ENCODE results near the gene FER1L5.
"Not testable (repeated sequence)": the region's sequence is repeated elsewhere in the genome, so short reads cannot be mapped to it uniquely, and the experiment has no call there.

Gene FER1L5

GRCh38 chr2:96633641-96634040, 8.9 kb upstream of the FER1L5 start:
- FAIRE-seq: no peak
- no peak for DNase-seq (ENCODE audit: insufficient read length, low spot score)

GRCh38 chr2:96636551-96637171, 5.9 kb upstream of the FER1L5 start:
- DNase-seq (ENCODE audit: insufficient read length, low spot score) (no peak), FAIRE-seq (no peak)

- DNase-seq (ENCODE audit: insufficient read length, low spot score) (peak; percentile 87), FAIRE-seq (peak; percentile 68)
Measured at GRCh38 chr2:96637385-96638143, 5.0 kb upstream of the FER1L5 start.

- FAIRE-seq (peak; percentile 99), DNase-seq (ENCODE audit: insufficient read length, low spot score) (peak; percentile 94)
Measured at GRCh38 chr2:96638144-96639121, 4.1 kb upstream of the FER1L5 start, which contains the start of gene KANSL3. Gene KANSL3, minus strand, starts transcription at chr2:96638312. Its CDS starts 1,177 bp downstream, at chr2:96637135.

GRCh38 chr2:96647681-96648080, 5.1 kb downstream of the FER1L5 start:
- no peak for FAIRE-seq

GRCh38 chr2:96648306-96648930, 5.9 kb downstream of the FER1L5 start:
- DNase-seq (ENCODE audit: insufficient read length, low spot score) (no peak), FAIRE-seq (peak; percentile 89)

More at GRCh38 chr2:96647681-96648080, 5.1 kb downstream of the FER1L5 start:
- DNase-seq (ENCODE audit: insufficient read length, low spot score): no peak

- no peak for DNase-seq (ENCODE audit: insufficient read length, low spot score)
Measured at GRCh38 chr2:96649342-96649741, 6.8 kb downstream of the FER1L5 start.

GRCh38 chr2:96651793-96652192, 9.2 kb downstream of the FER1L5 start:
- DNase-seq (ENCODE audit: insufficient read length, low spot score) (no peak), FAIRE-seq (no peak)

More at GRCh38 chr2:96649342-96649741, 6.8 kb downstream of the FER1L5 start:
- FAIRE-seq: peak; percentile 46

- not testable (repeated sequence) for DNase-seq (ENCODE audit: insufficient read length, low spot score); FAIRE-seq
Measured at GRCh38 chr2:96654791-96655190, 12.2 kb downstream of the FER1L5 start.

- DNase-seq (ENCODE audit: insufficient read length, low spot score): no peak
- FAIRE-seq: no peak
Measured at GRCh38 chr2:96655526-96655925, 13.0 kb downstream of the FER1L5 start.

GRCh38 chr2:96656540-96656939, 14.0 kb downstream of the FER1L5 start:
- FAIRE-seq: no peak
- no peak for DNase-seq (ENCODE audit: insufficient read length, low spot score)

GRCh38 chr2:96661324-96661723, 18.8 kb downstream of the FER1L5 start:
- FAIRE-seq: no peak

GRCh38 chr2:96662360-96662759, 19.8 kb downstream of the FER1L5 start:
- DNase-seq (ENCODE audit: insufficient read length, low spot score) (no peak), FAIRE-seq (no peak)

More at GRCh38 chr2:96661324-96661723, 18.8 kb downstream of the FER1L5 start:
- no peak for DNase-seq (ENCODE audit: insufficient read length, low spot score)

- DNase-seq (ENCODE audit: insufficient read length, low spot score) (no peak), FAIRE-seq (peak; percentile 33)
Measured at GRCh38 chr2:96663177-96663576, 20.6 kb downstream of the FER1L5 start.

- DNase-seq (ENCODE audit: insufficient read length, low spot score) (no peak), FAIRE-seq (peak; percentile 64)
Measured at GRCh38 chr2:96663829-96664228, 21.3 kb downstream of the FER1L5 start.

- peak; percentile 16 for FAIRE-seq
Measured at GRCh38 chr2:96664366-96664925, 21.9 kb downstream of the FER1L5 start.

GRCh38 chr2:96665083-96665569, 22.6 kb downstream of the FER1L5 start:
- FAIRE-seq (peak; percentile 99), DNase-seq (ENCODE audit: insufficient read length, low spot score) (peak; percentile 99)

More at GRCh38 chr2:96664366-96664925, 21.9 kb downstream of the FER1L5 start:
- no peak for DNase-seq (ENCODE audit: insufficient read length, low spot score)

GRCh38 chr2:96665717-96666116, 23.2 kb downstream of the FER1L5 start:
- not testable (repeated sequence) for DNase-seq (ENCODE audit: insufficient read length, low spot score)
- FAIRE-seq: peak; percentile 46

- DNase-seq (ENCODE audit: insufficient read length, low spot score) (no peak), FAIRE-seq (no peak)
Measured at GRCh38 chr2:96668771-96669170, 26.2 kb downstream of the FER1L5 start.
